Stimulated activated CD4-positive, alpha-beta T cell treated with anti-CD3 and anti-CD28 coated beads, Interleukin-2, amount 100 ng/mL, for 4 hours (primary cell): ENCODE results near the gene COQ9.
"Not testable (repeated sequence)": the region's sequence is repeated elsewhere in the genome, so short reads cannot be mapped to it uniquely, and the experiment has no call there.

Experiments
- DNase-seq: peaks from one replicate; pipeline ENCODE4 v3.0.0-alpha.2; 2020; ENCODE audit warnings: low read depth

Gene COQ9, protein sequence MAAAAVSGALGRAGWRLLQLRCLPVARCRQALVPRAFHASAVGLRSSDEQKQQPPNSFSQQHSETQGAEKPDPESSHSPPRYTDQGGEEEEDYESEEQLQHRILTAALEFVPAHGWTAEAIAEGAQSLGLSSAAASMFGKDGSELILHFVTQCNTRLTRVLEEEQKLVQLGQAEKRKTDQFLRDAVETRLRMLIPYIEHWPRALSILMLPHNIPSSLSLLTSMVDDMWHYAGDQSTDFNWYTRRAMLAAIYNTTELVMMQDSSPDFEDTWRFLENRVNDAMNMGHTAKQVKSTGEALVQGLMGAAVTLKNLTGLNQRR

DNA sequence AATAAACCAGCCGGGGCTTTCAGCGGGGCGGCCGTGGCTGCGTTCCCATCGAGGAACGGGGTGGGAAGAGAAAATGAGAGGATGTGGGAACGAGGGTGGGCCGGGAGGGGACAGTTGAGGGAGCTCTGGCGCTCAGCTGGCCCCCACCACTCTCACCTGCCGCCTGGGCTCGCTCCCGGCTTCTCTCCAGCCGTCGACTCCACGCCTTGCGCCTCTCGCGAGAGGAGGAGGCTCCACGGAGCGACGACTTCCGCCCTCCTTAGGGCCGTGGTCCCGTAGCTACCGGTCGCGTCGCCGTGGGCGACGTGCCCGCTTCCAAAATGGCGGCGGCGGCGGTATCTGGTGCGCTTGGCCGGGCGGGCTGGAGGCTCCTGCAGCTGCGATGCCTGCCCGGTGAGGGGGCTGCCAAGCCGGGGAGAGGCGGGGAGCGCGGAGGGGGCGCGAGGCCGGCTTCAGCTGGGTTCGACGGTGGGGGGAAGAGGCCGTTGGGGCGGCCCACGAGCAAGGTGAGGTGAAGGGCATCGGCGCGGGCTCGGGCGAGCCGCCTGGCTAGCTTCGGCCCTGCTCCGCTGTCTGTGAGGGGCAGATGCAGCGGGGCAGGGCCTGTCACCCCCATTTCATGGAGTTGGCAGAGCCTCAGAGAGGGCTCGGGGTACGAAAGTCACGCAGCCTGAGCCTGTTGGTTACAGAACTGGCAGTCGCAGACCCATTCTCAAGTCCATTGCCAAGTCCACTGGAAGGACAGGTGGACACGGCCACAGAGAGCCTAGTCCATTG is at the start of gene COQ9, which contains the start of gene CIAPIN1:
TSS of gene COQ9 (plus strand) at position 294 of the 777 bp plus-strand sequence. CDS start at position 321, 27 bp downstream.
TSS of gene CIAPIN1 (minus strand) at position 200 of the 777 bp plus-strand sequence. CDS start 6,457 bp downstream, outside the sequence.
- DNase-seq = peak; percentile 93

DNA sequence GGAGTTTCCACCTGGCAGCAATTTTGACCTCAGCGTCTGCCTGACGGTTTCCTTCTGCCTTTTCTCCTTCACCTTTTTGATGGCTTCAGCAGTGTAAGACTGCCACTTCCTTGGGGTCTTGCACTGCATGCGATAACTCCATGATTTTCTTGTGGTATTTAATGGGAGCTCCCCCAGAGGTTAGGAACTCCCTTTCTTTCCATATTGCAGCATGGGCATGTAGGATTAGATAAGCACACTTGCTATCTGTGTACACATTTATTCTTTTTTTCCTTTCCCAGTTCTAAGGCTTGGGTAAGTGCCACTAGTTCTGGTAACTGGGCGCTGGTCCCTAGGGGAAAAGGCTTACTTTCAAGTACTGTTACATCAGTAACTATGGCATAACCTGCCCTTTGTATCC is 49.8 kb upstream of the COQ9 start:
- not testable (repeated sequence) for DNase-seq

DNA sequence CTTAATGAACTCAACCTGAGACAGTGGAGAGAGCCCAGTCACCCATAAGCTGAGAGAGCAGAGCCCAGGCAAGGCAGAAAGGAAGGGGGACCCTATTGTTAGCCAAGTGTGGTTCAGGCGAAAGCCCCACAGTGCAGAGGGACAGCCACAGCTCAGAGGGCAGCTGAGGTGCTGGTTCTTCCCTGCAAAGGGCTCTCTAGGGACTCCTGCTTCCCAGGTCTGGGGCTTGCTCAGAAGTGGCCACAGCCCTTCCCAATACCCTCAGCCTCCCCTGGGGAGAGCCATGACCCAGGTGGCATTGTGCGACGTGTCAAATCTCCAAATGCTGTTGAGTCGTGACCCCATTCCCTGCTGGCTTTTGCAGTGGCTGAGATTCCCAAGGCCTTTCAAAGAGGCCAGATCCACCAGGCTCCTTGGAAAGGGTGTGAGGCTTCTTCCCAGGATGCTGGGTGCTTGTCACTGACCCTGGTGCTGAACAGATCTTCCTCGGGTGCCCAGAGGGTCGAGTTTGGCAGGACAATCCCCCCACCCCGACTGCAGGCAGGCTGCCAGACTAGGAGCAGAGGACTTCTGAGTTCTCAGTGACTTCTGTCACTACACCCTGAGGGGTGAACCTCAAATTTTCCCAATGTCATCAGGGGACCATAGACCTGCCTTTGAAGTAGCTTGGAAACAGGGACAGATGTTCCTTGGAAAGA is 45.2 kb upstream of the COQ9 start:
- no peak for DNase-seq

DNA sequence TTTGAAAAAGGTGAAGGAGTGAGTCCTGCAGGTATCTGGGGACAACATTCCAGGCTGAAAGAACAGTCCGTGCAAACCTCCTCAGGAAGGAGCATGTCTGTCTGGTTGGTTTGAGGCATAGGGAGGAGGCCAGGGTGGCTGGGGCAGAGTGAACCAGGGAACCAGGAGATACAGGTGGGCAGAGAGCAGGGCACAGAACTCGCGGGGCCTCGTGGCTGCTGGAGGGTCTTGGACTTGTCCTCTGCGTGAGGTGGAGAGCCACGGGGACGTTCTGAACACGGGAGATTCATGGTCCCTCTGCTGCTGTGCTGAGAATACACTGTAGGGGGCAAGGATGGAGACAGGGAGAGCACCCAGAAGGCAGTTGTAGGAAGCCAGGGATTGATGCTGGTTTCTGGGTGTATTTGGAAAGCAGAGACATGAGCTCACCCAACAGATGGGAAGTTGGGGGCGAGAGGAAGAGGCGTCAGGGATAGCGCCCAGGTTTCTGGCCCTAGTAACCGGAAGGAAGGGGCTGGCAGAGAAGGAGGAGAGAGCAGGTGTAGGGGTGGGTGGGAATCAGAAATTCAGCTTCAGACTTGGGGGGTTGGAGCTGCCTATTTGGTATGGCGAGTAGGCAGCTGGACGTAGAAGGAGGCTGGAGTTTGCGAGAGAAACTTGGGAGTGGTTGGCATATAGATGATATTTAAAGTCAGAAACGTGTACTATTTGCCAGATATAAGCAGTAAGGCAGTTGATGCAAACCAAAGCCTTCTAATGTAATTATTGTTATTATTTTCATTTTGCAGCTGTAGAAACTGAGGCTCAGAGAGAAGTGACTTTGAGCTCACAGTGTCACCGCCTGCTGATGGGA is 43.1 kb upstream of the COQ9 start, which contains the start of gene CCL17:
TSS of gene CCL17 (plus strand) at position 803 of the 853 bp plus-strand sequence. CDS start 9,166 bp downstream, outside the sequence.
- no peak for DNase-seq

DNA sequence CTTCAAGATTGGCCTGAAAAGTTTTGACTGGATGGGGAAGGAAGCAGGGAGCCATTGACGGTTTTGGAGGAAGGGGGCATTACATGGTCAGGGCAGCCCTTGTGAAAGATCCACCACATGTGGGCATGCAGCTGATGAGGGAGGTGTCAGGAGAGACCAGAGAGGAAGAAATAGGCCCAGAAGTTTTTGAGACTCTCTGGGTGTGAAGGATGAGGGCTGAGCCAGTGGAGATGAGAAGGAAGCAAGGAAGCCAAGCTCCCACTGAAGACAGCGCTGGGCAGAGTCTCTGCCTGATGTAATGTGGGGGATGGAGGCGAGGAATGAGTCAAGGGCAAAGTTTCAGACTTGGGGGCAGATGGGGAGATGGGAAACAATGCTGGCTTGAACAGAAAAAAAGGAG is 42.2 kb upstream of the COQ9 start:
- no peak for DNase-seq

DNA sequence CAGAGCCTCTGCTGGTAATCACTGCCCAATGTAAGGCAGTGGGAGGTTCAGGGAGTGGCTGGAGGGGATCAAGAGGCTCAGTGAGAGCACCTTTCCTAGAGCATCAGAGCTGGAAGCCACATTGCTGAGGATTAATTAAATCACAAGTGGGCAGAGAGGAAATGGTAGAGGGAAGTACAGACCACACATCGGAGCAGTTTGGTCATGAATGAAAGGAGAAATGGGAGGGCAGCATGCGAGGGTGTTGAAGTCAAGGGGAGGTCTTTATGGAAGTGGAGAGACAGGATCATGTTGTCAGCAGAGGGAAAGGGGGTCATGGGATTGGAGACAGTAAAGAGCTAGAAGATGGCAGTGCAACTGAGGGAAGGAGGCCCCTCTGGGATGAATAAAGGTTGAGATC is 40.4 kb upstream of the COQ9 start:
- DNase-seq = no peak

DNA sequence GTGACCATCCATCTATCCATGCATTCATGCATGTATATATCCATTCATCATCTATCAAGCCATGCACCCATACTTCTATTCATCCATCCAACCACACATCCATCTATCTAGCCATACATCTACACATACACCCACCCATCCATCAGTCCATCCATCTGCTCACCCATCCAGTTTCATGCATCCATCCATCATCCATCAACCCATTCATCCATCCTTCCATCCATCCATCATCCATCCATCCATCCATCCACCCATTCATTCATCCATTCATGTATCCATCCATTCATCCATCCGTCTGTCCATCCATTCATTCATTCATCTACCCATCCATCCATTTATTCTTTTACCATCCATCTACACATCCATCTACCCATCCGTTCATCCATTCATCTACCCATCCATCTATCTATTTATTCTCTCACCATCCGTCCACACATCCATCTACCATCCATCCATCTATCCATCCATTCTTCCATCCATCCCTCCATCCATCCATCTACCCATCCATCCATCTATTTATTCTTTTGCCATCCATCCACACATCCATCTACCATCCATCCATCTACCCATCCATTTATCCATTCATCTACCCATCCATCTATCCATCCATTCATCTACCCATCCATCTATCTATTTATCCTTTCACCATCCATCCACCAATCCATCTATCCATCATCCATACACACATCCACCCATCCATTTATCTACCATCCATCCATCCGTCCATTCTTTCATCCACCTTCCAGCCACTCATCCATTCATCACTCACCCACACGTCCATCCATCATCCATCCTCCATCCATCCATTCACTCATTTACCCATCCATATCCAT is 39.5 kb upstream of the COQ9 start:
- no peak for DNase-seq

DNA sequence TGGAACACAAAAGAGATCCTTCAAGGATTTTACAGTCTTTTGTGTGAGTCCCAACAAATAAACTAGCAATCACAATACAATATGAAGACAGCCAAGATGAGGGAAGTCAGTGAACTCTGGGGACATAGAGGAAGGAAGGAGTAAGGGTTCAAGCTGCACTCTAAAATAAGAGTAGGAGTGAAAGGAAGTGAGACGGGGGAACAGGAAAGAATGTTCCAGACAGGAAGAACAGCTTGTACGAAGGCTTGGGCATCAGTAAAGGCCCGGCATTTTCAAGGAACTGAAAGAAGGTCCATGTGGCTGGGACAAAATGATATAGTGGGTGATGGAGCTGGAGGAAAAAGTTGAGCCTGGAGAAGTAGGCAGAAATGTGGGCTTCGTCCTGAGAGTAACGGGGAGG is 38.2 kb upstream of the COQ9 start:
- DNase-seq = no peak

DNA sequence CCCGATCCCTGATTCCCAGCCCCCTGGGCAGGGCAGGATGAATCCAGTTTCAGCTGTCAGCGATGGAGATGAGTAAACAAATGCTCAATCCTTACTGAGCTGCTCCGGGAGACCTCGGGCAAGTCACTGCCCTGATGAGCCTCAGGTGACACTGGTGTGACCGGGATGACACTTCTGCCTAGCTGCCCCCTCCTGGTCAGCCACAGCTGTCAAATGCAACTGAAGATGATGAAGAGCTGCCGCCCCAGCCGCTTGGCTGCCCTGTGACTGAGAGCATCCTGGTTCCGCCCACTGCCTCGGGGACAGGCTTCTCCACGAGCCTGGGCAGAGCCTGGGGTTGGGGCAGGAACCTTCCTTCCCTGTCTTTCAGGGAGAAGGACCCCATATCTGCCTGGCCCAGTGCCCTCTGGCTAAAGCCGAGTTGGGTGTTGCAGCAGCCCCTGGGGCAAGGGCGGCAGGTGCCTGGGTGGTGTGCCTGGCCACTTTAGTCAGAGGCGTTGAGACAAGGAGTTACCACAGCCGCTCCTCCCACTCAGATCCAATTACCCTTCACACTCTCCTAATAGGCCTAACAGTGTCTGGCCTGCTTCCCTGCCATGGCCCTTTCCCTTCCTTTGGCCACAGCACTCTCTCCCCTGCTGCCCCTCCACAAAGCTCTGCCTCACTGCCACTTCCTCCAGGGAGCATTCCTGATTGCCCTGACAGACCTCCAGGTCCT is 37.2 kb upstream of the COQ9 start:
- no peak for DNase-seq

DNA sequence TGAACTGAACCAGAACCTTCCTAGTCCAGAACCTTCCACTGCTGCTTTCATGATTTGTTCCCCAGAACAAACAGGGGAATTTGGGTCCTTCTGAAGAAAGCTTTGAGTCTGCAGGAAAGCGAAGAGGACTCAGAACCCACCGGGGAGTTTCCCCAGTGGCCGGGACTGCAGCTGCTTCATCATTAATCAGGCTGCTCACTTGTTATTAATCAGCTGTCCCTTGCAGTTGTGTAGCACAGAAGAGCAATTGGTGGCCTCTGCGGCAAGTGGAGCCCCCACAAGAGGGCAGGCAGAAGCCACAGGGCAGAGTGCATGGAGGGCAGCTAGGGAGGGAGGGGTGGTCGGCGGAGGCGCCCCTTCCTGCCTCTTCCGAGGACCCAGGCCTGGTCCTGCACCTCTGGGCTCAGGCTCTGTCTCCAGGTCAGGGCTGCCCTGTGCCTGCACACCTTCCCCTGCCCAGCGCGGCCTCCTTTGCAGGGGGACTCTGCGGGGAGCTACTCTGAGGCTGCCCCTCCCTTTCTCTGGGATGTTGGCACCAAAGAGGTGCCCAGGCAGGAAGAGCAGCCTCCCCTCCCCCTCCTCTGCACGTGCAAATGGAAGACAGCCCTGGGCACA is 35.8 kb upstream of the COQ9 start:
- DNase-seq = no peak

DNA sequence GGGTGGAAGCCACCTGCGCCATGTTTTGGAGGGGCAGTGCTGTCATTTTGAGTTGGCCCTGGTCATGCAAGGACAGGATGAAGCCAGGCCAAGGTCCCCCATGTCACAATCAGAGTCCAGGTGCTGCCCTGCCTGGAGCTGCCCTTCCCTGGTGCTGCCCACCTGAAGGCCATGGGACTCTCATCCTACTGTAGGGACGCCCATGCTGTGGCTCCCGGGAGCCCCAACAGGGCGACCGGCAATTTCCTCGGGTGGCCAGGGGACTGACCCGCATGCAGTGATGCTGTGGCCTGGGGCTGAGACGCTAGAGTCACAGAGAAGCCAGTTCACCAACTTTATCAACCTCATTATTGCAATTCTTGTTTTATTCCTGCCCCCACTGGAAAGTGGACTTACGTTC is 34.7 kb upstream of the COQ9 start:
- no peak for DNase-seq

DNA sequence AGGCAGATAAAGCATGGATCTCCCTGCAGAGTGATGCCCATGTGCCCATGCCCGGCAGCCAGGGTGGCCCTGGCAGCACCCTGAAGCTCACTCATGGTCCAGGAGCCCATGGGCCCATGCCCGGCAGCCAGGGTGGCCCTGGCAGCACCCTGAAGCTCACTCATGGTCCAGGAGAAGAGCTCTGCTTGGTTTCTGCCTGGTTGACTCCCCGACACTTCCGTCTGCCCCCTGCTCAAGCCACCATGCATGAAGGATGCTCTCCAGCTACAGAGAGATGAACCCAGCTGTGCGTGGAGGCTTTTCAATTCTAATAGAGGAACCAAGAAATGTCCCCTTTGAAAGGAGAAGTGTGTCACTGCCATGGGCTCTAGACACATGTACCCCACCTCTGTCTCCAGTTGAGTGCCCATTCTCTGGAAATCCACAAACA is 34.0 kb upstream of the COQ9 start:
- DNase-seq = no peak

DNA sequence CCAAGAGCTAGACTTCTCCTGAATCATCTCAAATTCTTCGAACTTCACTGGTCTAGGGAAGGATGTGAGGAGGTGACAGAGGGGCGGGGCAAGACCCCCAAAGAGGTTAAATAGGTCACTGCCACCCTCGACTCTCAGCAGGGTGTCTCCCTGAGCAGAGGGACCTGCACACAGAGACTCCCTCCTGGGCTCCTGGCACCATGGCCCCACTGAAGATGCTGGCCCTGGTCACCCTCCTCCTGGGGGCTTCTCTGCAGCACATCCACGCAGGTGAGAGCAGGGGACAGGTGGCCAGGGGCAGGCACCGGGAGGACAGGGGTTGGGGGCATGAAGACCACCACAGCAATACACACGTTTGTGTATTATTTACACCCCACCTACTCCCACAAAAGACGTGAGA is 33.5 kb upstream of the COQ9 start:
- DNase-seq = no peak

DNA sequence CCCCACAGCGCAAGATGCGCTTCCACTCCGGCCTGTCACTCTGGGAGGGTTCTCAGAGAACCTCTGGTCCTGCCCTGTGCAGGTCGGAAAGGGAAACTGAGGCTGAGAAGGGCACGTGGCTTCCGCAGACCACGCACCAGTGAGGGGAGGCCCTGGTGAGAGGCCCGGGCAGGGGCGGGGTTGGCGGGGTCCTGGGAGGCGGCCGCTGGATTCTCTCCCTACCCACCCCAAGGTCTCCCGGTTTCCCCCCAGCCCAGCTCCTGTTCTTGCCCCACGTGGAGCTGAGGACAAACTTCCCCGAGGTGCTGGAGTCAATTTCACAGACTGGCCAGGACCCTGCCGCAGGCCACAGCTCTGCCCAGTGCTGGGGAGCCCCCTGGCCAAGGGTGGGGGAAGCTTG is 31.2 kb upstream of the COQ9 start:
- no peak for DNase-seq

DNA sequence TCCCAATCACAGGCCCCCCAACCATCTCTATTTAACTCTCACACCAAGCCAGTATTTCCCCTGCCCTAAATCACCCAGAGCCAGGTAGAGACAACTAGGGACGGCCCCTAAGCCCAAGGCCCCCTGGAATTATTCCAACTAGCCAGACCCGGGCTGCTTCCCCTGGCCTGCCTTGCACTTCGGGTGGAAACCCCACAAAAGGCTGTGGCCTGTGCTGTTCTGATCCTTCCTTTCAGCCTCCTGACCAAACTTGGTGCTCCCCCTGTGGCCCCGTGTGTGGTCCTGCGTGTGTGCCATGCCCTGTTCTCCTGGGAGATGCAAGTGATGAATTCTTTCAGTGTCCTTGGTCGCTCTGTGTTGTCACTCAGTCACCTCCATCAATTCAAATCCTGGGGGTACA is 27.8 kb upstream of the COQ9 start:
- DNase-seq = no peak

DNA sequence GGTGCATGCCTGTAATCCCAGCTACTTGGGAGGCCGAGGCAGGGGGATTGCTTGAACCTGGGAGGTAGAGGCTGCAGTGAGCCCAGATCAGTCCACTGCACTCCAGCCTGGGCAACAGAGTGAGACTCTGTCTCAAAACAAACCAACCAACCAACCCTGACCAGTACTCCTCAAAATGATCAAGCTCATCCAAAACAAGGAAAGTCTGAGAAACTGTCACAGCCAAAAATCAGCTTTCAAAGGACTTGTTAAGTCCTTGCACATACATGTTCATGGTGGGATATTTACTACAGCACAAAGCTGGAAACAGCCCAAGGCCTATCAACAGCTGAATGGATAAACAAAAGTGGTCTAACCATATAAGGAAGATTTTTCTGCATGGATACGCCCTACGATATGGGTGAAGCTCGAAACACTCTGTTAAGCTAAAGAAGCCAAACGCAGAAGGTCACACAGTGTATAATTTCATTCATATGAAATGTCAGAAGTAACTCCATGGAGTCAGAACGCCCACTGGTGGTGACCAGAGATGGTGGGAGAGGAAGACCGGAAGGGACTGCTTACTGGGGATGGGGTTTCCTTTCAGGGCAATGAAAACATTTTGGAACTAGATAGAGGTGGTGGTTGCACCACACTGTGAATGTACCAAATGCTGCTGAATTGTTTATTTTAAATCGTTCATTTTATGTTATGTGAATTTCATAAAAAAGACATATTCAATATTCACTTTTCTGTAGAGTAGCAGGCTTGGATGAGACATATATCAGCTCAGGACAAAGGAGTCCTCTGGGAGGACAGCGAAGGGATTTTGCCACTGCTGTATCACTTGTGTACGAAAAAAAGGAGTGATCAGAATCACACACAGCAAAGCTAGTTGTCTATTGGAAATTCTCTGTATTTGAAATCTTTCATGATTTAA is 25.0 kb upstream of the COQ9 start:
- no peak for DNase-seq

DNA sequence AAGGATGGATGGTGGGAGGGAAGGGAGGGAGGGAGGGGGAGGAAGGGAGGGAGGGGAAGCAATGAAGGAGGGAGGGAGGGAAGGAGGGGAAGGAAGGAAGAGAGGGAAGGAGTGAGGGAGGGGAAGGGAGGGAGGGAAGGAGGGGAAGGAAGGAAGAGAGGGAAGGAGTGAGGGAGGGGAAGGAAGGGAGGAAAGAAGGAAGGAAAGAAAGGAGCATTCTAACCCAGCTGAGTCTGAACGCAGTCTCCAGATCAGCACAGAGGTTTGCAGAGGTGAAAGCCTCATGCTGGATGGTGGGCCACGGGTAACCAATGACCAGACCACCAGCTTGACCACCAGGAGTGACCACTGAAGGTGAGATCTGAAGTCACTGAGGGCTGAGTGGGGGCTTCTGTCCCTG is 24.1 kb upstream of the COQ9 start:
- no peak for DNase-seq

DNA sequence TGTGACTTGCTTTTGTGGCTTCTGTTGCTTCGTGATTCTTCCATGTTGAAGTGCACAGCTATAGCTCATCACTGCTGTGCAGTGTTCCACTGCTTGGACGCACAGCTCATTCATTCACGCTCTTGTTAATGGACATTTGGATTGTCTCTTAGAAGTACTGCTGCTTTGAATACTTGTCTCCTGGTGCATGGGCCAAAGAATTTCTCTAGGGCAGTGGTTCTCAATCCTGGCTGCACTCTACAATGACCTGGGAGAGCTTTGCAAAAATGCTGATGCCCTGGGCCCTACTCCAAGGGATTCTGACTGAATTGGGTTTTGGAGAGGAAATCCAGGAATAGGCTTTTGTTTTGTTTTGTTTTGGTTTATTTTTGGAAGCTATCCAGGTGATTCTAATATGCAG is 22.7 kb upstream of the COQ9 start:
- DNase-seq = no peak

DNA sequence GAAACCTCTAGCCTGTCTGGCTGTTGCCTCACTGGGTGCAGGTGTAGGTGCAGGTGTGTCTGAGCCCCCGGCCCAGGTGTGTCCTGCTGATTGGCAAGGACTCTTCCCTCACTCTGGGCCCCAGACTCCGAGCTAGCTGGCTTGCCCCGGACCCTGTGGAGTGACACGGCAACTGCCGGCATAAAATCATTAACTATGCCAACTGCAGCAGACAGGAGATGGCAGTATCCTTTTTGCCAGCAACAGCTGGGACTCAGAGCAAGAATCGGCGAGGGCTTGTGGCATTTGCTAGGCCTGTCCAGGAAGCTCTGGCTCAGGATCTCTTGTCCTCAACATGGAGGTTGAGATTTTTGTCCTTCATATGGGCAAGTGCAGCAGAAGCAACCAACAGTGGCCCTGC is 20.9 kb upstream of the COQ9 start:
- DNase-seq = no peak
